HEK293 (cell line): ENCODE data around the gene SURF1.

ENCODE experiments used
- OSR2 ChIP-seq: fragments of 450-650 bp; formaldehyde crosslinking; IDR thresholded peaks from 2 replicates; pipeline ENCODE4 v1.5.1; 2016; ENCODE audit warnings: missing biosample characterization, missing genetic modification characterization
- TF ChIP-seq, protein P1 (sequence below): fragments of 450-650 bp; formaldehyde crosslinking; IDR thresholded peaks from 2 replicates; pipeline ENCODE4 v1.5.1; 2016; ENCODE audit warnings: missing biosample characterization, missing genetic modification characterization, low read depth

DNA sequence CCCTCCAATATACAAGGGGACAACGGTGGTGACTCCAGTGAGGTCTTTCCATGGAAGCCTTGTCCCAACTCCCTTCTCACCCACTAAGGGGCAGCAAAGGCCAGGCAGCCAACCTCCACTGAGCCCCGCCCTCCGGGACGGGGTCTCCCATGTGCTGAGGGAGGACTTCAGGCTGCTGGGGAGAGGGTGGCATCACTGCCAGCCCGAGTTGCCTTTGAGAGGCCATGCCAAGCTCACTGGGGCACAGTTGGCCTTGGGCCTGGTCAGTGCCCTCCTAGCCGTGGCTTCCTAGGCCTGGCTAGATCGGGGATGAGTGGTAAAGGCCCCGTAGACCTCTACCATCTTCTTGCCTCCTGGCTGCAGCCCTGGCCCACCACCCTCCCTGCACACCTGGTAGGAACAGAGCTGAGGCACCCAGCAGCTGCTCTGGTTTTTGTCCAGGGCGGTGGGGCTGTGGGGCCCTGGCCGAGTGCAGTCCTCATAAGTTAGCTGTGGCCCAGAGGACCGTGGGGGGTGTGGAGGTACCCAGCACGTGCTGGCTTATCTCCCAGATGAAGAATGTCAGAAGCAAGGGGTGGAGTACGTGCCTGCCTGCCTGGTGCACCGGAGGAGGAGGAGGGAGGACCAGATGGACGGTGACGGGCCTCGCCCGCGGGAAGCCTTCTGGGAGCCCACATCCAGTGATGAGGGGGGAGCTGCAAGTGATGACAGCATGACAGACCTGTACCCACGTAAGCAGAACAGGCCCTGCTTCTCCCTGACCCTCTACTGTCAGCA lies 3.3 kb upstream of the SURF1 start:
- TF ChIP-seq OSR2 (tag by site-specific recombination) = no peak
- TF ChIP-seq, protein P1, sequence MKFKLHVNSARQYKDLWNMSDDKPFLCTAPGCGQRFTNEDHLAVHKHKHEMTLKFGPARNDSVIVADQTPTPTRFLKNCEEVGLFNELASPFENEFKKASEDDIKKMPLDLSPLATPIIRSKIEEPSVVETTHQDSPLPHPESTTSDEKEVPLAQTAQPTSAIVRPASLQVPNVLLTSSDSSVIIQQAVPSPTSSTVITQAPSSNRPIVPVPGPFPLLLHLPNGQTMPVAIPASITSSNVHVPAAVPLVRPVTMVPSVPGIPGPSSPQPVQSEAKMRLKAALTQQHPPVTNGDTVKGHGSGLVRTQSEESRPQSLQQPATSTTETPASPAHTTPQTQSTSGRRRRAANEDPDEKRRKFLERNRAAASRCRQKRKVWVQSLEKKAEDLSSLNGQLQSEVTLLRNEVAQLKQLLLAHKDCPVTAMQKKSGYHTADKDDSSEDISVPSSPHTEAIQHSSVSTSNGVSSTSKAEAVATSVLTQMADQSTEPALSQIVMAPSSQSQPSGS (tag by site-specific recombination) = no peak
